GM20431 (cell line): ENCODE data around the gene FMO1.
"Not testable (repeated sequence)": the region's sequence is repeated elsewhere in the genome, so short reads cannot be mapped to it uniquely, and the experiment has no call there.

ENCODE experiments used
- in situ Hi-C: fragments of 300-500 bp; cut with MseI, MboI; formaldehyde crosslinking; loops from one replicate; pipeline ENCODE4 v1.15.0; 2020; ENCODE audit warnings: low sequenced_read_pairs; ENCODE audit not compliant: unreplicated experiment

Gene FMO1

GRCh38 chr1:171233183-171233582 is 15.1 kb upstream of the FMO1 start:
- in situ Hi-C loops = no loop called here

- in situ Hi-C loops = not testable (repeated sequence)
These were observed 12.1 kb upstream of the FMO1 start for GRCh38 chr1:171236231-171236630.

- in situ Hi-C loops = no loop called here
These were observed 4.4 kb upstream of the FMO1 start for GRCh38 chr1:171243878-171244277.

- in situ Hi-C loops = no loop called here
These were observed 2.7 kb upstream of the FMO1 start for GRCh38 chr1:171245458-171246064.

- in situ Hi-C loops = no loop called here
These were observed 793 bp upstream of the FMO1 start for GRCh38 chr1:171247501-171247900.

GRCh38 chr1:171248841-171249240 is 547 bp downstream of the FMO1 start:
- in situ Hi-C loops = no loop called here

GRCh38 chr1:171250263-171250662 is 2.0 kb downstream of the FMO1 start:
- in situ Hi-C loops = no loop called here

- in situ Hi-C loops = no loop called here
These were observed 3.0 kb downstream of the FMO1 start for GRCh38 chr1:171251042-171251951.

- in situ Hi-C loops = no loop called here
These were observed 3.6 kb downstream of the FMO1 start for GRCh38 chr1:171251952-171252300.

- in situ Hi-C loops = no loop called here
These were observed 4.2 kb downstream of the FMO1 start for GRCh38 chr1:171252482-171252881.

- in situ Hi-C loops = no loop called here
These were observed 6.6 kb downstream of the FMO1 start for GRCh38 chr1:171254859-171255258.

GRCh38 chr1:171256940-171257606 is 8.8 kb downstream of the FMO1 start:
- in situ Hi-C loops = no loop called here

GRCh38 chr1:171257607-171258076 is 9.3 kb downstream of the FMO1 start:
- in situ Hi-C loops = no loop called here

GRCh38 chr1:171258429-171258828 is 10.1 kb downstream of the FMO1 start:
- in situ Hi-C loops = no loop called here

- in situ Hi-C loops = no loop called here
These were observed 10.6 kb downstream of the FMO1 start for GRCh38 chr1:171258943-171259342.

GRCh38 chr1:171261336-171261735 is 13.0 kb downstream of the FMO1 start:
- in situ Hi-C loops = no loop called here

GRCh38 chr1:171263901-171264300 is 15.6 kb downstream of the FMO1 start:
- in situ Hi-C loops = no loop called here

- in situ Hi-C loops = no loop called here
These were observed 17.4 kb downstream of the FMO1 start for GRCh38 chr1:171265686-171266085.

- in situ Hi-C loops = no loop called here
These were observed 18.6 kb downstream of the FMO1 start for GRCh38 chr1:171266930-171267329.

- in situ Hi-C loops = no loop called here
These were observed 19.1 kb downstream of the FMO1 start for GRCh38 chr1:171267391-171267790.

- in situ Hi-C loops = no loop called here
These were observed 22.5 kb downstream of the FMO1 start for GRCh38 chr1:171270806-171271205.
